ENCODE data around the gene NRXN2. TPM values are rescaled to one million over a fixed set of nuclear protein-coding genes. Genes with fewer than 3 reads are reported as not detected.

The NRXN2 gene
- polyA plus RNA-seq (2013, experiment 1 of 2; ENCODE audit: insufficient read length): 9.1 TPM
- polyA plus RNA-seq (2013, experiment 2 of 2; ENCODE audit: insufficient read length): 9.6 TPM

DNA sequence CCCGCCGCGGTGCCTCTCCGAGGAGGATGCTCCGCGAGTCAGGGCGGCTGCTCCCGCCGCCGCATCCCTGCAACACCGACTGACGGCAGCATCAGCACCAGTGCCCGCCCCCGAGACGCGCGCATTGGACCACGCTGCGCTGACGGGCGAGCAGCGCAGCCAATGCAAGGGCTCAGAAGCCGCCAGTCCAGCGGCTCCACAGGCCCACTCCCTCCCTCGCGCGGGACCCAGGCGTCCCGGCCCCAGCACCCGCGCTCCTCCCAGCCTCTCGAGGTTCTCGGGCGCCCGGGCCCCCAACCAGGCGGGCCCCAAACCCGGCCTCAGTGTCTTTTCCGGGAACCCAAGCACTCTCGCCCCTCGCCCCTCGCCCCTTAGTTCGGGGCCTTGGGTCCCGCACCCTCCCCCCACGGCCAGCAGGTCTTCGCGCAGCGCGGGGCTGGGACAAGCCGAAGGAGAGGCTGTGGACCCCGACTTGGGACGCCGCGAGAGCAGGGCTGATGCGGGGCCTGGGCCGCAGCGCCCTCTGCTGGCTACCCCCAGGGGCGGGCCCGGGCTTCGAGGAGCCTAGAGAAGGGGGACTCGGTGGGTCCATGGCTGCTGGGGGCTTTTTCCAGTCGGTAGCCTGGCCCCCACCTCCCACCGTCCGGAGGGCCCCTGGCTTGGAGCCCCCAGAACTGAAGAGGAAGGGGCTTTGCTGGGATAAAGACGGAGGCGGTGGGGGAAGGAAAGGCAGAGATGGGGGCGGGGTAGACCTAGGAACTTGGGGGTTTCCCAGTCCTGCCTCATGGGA, at the start of gene NRXN2:
NRXN2 (minus strand) TSS at position 81 of the 790 bp plus-strand sequence. CDS start 9,498 bp downstream, outside the sequence.
- peak; percentile 81 for DNase-seq

DNA sequence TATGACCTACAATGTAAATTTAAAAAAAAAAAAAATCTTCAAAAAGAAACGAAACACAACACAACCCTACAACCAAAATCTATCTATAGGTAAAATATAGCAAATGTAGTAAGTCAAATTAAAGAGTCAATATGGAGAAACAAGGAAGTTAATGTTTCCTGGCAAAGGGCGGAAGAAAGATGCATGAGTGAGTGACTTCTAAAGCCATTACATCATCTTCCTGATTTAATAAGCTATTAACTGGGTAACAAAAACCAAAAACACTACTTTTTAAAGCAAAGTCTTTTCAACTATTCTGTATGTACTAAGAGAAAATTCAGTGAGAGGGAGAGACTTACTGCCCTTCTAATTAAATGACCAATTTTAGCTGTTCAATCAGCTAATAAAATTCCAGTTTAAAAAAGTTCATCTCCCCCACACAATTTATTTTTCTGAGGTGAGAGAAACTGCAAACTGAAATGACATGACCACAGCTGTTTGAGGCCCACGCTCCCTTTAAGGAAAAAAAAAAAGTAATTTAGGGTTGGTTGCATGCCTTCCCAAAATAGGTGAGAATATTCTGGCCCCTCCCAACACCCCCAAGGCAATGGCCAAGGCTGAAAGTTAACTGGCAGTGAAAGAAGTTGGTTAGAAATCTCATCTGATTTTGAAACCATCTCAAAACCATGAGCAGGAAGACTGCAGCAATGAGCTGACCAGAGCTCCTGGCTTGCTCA, 49.5 kb upstream of the NRXN2 start:
- no peak for DNase-seq

DNA sequence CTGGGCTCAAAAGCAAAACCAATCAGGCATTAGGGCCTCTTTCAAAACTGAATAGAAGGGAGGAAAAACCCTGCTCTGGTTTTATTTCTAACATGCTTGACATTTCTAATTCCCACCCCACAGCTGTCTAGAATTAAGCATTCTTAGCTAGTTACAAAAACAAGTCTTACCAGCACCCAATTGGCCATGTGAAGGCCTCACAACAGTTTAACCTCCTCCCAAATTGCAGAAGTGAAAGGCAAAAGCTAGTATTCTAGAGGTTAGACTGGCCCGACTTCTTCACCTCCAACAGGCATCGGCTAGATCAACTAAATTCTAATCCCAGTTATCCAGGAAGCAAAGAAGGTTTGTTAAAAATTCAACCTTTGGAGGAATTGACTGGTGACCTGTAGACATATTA, 48.9 kb upstream of the NRXN2 start:
- no peak for DNase-seq

DNA sequence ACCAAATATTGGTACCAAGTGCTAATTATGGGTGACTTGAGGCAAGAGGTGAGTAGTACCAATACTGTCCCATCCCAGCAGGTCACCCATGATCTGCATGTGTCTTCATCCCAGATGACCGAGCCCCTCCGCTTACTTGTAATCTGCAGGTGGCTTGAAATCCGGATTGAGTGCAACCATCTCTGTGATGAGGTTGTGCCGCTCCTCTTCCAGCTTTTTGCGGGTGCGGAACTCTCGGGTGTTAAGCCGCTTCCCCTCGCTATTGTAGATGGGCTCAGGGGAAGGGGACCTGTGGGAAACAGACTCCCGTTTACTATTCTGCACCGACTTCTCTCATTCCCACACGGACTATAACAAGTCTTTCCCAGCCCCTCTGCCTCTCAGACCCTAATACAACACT, 47.1 kb upstream of the NRXN2 start:
- no peak for DNase-seq

DNA sequence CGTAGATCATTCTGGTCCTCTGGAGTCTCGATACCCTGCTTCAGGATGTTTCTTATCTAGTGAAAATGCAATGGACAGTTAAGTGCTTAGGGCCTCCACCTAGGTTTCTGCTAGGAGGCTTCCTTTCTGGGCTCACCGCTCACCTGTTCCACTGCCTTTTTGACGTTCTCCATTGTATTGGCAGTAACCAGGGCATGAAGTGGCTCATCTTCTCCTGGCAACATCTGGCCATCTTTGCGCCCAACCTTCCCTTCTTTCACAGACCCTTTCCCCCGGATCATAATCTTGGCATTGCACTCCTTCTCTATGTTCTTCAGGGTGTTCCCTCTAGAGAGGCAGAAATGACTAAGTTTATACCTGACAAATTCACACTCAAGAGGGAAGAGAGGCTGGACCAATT, 46.3 kb upstream of the NRXN2 start:
- DNase-seq: no peak

DNA sequence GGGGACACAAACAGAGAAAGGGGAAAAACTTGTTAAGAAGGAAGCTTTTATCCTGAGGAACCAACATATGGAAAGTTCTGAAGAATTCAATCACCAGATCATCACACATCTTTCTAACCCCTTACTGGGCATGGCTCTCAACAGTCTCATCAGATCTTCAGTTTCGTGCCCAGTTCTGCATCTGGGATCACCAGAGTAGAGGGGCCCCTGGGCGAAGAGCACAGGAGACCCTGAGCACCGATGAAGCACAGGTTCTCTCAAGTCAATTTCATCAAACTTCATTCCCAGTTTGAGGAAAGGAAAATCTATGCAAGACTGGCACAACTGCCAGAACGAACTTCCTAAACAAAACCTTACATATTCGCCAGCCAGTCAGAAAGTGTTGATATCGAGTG, 45.3 kb upstream of the NRXN2 start:
- DNase-seq: no peak

DNA sequence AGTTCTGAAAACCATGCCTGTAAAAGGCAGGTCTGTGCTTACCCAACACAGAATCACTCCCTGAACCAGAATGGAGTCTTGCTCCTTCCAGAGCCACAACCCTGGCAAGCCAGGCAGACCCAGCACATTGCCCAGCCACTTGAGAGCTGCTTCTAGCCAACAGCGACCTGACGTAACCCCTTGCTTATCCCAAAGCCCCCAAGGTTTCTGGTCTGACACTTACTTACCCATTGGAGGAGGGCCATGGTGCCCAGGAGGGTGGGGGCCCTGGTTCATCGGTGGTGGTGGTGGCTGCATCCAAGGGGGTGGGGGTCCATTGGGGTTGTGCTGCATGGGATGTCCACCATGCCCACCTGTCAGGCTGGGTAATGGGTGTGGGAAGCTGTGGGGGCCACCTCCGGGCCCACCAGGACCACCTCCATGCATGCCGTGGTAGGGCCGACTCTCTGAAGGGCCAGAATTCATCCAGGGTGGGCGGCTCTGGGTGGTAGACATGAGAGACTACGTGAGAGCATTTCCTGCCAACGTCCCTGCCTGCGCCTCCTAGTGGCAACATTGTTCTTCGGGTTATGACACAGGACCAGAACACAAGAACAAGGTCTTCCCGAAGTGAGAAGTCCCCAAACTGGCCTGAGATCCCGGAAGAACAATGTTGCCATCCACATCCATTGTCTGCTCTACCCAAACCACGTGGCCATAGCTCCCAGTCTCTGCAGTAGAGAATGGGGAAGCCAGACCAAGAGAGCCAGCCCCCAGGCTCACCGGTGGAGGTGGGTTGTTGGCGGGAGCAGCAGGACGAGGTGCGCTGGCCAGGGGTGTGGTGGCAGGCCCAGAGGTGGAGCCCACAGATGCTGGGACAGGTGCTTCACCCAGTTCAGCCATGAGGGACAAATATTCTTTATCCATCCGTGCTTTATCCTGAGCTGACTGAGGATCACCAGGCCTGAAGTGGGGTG, 44.6 kb upstream of the NRXN2 start:
- DNase-seq: peak; percentile 73

DNA sequence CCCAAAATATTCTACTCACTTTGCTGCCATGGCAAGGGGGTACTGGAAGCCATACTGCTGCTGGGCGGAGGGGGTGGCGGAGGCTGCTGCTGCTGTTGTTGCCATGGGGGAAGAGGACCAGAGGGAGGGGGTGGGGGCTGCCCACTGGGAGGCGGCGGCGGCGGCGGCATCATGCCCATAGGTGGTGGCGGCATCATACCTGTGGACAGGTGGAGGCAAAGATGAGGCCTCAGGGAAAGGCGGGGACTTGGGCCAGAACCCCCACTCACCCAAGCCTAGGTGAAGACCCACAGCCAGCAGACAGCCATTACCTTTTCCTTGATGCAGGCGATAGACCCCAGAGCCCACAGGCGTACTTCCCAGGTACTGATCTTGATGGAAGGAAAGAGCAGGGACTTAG, 43.9 kb upstream of the NRXN2 start:
- no peak for DNase-seq

DNA sequence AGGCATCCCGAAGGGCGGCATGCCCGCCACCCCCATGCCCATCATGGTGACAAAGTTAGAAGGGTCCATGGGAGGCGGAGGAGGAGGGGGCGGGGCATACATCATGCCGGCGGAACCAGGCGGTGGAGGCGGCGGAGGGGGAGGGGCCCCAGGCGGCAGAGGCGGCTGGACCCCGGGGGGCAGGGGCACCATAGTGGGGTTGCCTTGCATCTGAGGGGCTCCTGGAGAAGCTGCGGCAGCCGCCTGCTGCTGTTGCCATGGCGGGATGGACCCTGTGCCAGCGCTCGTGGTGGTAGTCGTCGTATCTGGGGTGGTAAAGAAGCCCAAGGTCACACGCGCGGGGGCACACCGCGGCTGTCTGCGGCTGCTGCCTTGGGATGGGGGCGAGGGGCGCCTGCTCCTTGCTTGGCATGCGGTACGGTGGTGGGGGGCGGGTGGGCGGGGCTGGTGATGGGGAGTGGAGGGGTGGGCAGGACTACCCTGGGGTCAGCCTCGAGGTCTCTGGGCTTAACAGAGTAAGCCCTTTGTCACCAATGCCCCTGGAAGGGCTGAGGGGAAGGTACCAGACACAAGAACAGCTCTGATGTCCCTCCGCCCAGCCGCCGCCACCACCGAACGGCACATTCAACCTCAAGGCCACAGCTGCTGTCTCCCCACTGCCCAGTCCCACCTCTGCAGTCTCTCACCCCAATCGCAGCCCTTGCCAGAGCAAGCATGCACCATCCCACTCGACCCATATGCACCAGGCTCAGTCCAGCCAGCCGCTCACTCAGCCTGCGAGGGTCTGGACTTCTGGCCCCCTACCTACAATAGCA, 43.1 kb upstream of the NRXN2 start:
- no peak for DNase-seq

DNA sequence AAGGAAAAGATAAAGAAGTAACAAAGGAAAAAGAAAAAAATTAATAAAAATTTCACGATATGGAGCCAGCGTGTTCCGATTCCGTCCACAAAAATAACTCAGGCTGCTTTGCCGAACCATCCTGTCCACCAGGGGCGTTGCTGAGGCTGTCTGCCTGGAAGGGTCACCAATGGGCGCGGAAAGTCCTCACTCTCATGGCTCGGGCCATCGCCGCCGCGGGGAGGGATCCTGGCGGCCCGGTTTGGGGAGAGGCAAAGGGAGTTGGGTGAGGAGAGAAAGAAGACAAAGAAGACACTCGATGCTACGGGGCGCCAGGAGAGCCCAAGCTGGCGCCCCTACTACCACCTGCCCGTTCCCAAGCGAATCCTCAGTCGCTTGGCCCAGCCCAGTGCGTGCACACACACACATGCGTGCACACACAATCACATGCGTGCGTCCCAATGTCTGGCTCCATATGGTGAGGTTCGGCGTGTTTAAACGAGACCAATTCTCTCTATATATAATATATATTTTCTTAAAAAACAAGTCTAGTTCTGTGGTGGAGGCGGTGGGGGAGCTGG, 42.4 kb upstream of the NRXN2 start:
- DNase-seq: no peak

DNA sequence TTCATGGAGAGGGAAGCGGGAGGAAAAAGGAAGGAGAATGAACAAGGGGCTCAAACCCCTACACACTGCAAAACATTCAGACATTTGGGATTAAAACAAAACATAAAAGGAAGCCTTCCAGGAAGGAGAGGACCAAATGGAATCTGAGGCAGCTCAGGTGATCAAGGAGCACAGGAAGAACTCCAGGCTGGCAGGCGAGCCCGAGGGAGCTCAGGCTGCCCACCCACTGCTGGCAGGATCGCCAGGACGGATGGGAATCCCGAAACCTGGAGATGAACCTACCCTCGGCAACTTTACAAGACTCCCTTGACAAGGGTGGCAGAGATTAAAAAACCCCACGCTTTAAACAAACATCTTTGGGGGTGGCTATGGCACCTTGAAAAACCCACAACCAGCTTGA, 41.8 kb upstream of the NRXN2 start:
- no peak for DNase-seq

DNA sequence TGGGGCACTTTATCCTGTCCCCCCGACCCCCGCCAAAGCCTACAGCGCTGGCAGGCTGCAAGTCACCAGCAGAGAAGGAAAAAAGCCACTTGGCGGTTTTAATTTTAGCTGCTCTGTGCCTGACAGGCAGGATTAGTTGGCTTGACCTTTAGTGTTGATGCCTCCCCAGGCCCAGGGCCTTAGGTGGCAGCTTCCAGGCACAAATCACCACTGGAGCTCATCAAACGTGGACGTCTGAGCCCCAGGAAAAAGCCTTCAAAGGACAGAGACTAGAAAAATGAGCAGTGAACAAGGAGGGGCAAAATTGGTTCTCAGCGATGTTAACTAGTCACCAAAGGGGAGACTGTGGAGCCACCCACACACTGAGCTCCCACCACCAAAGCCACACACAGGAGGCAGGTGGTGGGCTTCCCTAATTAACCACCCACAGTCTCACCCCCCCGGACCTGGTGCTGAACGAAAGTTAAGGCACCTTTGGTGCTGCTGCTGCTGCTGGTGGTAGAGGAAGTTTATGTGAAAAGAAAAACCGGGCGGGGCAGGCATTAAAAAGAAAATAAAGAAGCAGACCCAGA, 41.1 kb upstream of the NRXN2 start:
- no peak for DNase-seq

DNA sequence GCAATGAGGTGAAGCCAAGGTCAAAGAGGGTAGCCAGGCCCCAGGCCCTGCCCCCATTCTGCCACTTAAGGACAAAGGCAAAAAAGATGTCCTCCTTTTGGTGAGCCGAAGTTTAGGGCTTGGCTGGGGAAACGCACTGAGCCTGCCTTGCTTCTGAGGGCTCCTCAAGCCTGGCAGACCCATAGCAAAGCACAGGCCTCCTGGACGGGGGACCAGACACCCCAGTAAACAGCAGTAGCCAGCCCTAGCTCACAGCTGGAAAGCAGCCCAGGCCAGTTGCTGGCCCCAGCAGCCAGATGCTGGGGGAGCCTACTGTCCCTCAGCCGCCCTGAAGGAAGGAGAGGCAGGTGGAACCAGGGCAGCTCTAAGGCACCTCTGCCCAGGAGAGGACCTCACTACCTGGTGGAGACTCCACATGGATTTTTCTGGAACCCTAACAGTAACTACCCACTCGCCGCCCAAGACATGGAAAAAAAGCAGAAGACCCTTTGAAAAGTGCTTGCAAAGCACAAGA, 40.6 kb upstream of the NRXN2 start:
- DNase-seq: no peak

DNA sequence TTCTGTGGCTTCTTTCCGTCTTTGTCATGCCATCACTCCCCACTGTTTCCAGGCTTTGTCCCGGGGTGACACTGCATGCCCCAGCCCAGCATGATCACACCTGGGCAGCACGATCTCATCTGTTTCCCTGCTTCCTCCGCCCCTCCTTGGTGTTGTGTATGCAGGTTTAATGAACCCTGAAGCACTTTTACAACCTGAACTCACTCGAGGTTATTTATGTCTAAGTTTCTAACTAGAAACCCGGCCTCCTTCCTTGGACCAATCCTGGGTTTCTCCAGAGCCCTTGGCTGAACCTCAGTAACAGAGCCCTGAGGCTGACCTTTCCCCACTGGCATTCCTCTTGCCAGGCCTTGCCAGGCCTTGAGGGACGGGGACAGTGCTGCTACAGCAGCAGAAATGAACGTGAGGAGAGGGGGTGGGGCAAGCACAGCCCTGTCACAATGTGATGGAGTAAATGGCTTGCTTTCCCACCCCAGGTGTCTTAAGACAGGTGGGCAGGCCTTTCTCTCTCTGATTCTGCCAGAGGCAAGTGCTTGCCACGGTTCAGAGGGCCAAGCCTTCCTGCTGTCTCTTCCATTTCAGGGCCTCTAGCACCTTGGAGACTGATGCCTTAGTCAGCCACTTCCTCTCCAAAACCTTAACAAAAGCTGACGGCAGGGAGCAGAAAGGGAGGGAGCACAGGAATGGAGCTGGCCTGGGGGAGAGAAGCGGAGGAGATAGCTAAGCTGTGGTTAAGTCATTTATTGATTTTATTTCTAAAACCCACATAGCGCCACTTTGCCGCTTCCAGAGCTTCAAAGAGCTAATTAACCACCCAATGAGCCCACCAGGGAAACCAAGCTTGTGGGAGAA, 39.9 kb upstream of the NRXN2 start:
- DNase-seq: peak; percentile 54

DNA sequence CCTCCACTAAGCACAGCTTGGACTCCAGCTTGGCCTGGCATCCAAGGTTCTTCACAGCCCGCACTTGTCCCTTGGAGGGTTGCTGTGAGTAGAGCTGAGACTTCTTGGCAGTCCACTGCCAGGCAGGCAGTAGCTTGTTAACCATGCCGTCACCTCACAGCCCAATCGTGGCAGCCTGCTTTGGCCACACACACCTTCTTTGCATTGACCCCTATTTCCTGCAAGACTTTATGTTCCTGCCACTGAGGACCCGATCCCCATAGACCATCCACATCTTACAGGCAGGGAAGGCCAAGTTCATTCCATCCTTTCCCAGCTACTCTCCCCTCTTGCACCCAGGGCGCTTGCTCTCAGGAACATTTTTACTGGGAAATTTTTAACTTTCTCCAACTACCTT, 39.3 kb upstream of the NRXN2 start:
- no peak for DNase-seq

DNA sequence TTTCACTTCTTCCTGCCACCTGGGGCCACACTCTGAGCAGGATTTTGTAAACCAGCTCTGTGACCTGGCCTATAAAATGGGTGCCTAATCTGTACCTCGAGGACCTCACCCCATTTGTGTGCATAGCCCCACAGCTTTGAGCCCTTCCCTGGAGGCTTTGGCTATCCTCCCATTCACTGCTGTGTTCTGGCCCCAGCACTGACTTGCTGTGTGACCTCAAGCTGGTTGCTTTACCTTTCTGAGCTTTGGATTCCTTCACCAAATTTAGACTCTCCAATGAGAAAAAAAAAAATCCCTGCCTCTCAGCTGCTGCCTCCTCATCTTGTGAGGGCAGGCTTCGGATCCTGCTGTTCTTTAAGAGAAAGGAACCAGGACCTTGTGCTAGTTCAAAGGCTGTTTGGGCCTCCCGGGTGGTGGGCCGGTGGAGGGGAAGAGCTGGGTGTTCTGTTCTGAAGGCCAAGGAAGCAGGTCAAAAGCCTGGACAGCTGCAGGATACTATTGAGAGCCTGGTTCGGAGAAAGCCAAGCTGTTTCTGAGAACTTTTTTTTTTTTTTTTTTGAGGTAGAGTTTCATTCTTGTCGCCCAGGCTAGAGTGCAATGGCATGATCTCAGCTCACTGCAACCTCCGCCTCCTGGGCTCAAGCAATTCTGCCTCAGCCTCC, 37.9 kb upstream of the NRXN2 start:
- DNase-seq: no peak

DNA sequence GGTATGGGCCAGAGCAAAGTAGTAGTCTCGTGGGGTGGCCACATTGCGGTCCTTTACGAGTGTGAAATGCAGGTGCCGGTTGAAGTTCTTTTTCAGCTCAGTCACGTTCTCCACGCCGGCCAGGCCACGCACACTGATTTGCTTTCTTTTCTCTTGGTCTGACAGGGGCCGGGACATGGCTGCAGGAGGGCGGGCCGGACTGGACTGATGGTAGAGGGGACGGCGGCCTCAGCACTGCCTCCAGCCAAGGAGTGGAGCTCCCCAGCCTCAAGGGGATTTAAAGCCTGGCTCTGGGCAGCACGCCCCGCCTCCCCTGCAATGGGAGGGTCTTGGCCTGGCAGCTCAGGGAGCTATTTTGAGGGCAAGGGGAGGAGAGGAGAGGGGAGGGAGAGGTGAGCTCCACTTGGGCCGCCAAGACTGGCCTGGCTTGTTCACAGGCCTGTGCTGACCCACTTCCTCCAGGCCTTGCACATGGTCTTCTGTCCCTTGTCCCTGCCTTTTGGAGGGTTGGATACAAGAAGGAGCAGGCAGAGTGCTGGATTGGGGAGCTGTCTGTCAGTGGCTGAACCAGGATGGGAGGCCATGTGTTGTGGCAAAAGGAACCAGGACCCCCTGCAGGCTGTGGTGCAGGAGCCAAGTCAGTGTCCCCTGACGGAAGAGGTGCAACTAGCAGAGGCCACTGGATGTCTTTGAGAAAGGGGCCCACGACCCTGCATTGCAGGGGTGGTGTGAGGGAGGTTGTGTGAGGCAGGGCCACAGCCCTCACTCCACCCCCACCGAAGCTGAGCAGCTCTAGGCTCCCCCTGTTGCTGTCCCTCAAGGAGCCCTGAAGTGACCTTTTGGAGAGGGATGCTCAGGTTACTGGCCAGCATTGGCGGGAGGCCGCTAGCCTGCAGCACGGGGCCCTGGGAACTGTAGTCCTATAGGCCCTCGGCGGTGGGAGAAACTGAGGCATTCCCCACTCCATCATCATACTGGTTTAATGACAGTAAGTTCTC, 37.0 kb upstream of the NRXN2 start, which contains the start of gene PYGM:
PYGM (minus strand) TSS at position 253 of the 998 bp plus-strand sequence; CDS start at position 177, 76 bp downstream.
- peak; percentile 46 for DNase-seq

Data from fibroblast of skin of scalp (primary cell).